Gastrocnemius medialis (tissue), 4 donors: ENCODE results near the gene TFR2. TPM values are rescaled to one million over a fixed set of nuclear protein-coding genes. Genes with fewer than 3 reads are reported as not detected.
A peak's percentile ranks its signal among the peaks of the same experiment; 100 is the strongest.

Source experiments
- ATAC-seq, 2 donors: fragments of 150-250 bp; one replicate each; pipeline ENCODE4 v1.9.1; 2016
- DNase-seq, 2 donors: peaks; one replicate each; pipeline ENCODE4 v3.0.0-alpha.2; 2019
- H3K27ac ChIP-seq, 4 donors: fragments of 200-600 bp; sonication (generic); 1 replicate in 1 of 4; 2 replicates in 3 of 4; pipeline ENCODE4 v1.5.1; 2016 to 2018; ENCODE audit warnings: mild to moderate bottlenecking in 2 of 4, moderate library complexity in 1 of 4
- H3K27me3 ChIP-seq, 3 donors: fragments of 200-600 bp; sonication (generic) in 2 of 3; 1 replicate in 1 of 3; 2 replicates in 2 of 3; pipeline versions ENCODE4 v1.5.1 to v1.6.0; 2016 to 2019; ENCODE audit warnings: mild to moderate bottlenecking in 1 of 3, moderate library complexity in 1 of 3
- H3K36me3 ChIP-seq, 2 donors: fragments of 200-600 bp; sonication (generic) in 1 of 2; one replicate each; pipeline ENCODE4 v1.5.1; 2017 to 2018
- H3K4me1 ChIP-seq, 2 donors: fragments of 200-600 bp; sonication (generic) in 1 of 2; one replicate each; pipeline ENCODE4 v1.5.1; 2016 to 2017; ENCODE audit warnings: mild to moderate bottlenecking in 2 of 2
- H3K4me3 ChIP-seq, 4 donors: fragments of 200-600 bp; sonication (generic) in 3 of 4; 1 replicate in 1 of 4; 2 replicates in 3 of 4; pipeline ENCODE4 v1.5.1; 2016 to 2019; ENCODE audit warnings: mild to moderate bottlenecking in 2 of 4
- H3K9me3 ChIP-seq, 3 donors: fragments of 200-600 bp; sonication (generic) in 2 of 3; 1 replicate in 1 of 3; 2 replicates in 2 of 3; pipeline ENCODE4 v1.5.1; 2016 to 2019
- CTCF ChIP-seq, 5 experiments: fragments of 450-650 bp in 3 of 5; fragments of 200-600 bp in 2 of 5; sonication (generic) in 2 of 5; IDR thresholded peaks in 4 of 5; conservative IDR thresholded peaks in 1 of 5; 1 replicate in 4 of 5; 2 replicates in 1 of 5; pipeline ENCODE4 v1.5.1; 2016 to 2019; ENCODE audit warnings: antibody characterized with exemption in 5 of 5, mild to moderate bottlenecking in 3 of 5, moderate library complexity in 3 of 5
- POLR2A ChIP-seq, 2 donors: fragments of 450-650 bp; IDR thresholded peaks; one replicate each; pipeline ENCODE4 v1.6.1; 2017; ENCODE audit warnings: antibody characterized with exemption in 2 of 2, mild to moderate bottlenecking in 2 of 2, moderate library complexity in 2 of 2
- in situ Hi-C, 4 donors: fragments of 200-750 bp; cut with MboI; loops; one replicate each; pipeline versions ENCODE4 v1.15.0 to v1.8.0; 2017; ENCODE audit warnings: low sequenced_read_pairs in 4 of 4
- intact Hi-C: fragments of 100-400 bp; cut with DNase I; formaldehyde crosslinking; loops from one replicate; pipeline ENCODE4 v1.15.1; 2023; ENCODE audit warnings: low total_unique reads
- total RNA-seq, 4 donors: library from RNA; depleted of rRNA; stranded (reverse); fragments of >200 nt; gene quantifications; one replicate each; pipeline versions ENCODE4 v1.1.0 to v1.2.3, GENCODE V29; 2016

Gene TFR2
- total RNA-seq: 1 to 10 TPM in 2 of 4 donors, not detected in 2; 1.0 to 1.3 TPM

- in situ Hi-C loops: no loop called here
- Histone ChIP-seq H3K36me3 (no peaks in the 10 kb centered on the region), H3K27ac (no peak within 1 kb of the TSS)
Measured at GRCh38 chr7:100641463-100641859, at the start of gene TFR2. Gene TFR2, minus strand, starts transcription at chr7:100641552. Its CDS starts 43 bp downstream, at chr7:100641509.

GRCh38 chr7:100689230-100690135 is 48.1 kb upstream of the TFR2 start:
- H3K27me3 ChIP-seq: no peaks in the 10 kb centered on the region
- TF ChIP-seq POLR2A (IDR thresholded peaks at IDR 0.05): no peak
- no peak for TF ChIP-seq CTCF (IDR thresholded peaks at IDR 0.05 in 4 of 5, conservative IDR thresholded peaks at IDR 0.05 in 1 of 5)
- intact Hi-C loops (loop anchor here (2.0 to 5.0 kb wide), 3 partner anchors 57 to 125 kb away; partner anchors contain the start of gene MOSPD3), in situ Hi-C loops (loop anchor here in 2 of 4 donors (10.0 kb wide), 2 partner anchors 105 to 215 kb away; partner anchors contain the start of genes TSC22D4 (in 2 of the 2), FBXO24 (in 1 of the 2) and LRCH4 (in 1 of the 2))
- peaks cover 42 to 43% of the 10 kb centered on the region in 2 donors for H3K4me1 ChIP-seq
- no peaks in the 10 kb centered on the region for H3K9me3 ChIP-seq
- H3K36me3 ChIP-seq: peaks cover 0 to 41% of the 10 kb centered on the region in 2 donors
- H3K4me3 ChIP-seq: no peak overlapping the region
- DNase-seq (no peak), ATAC-seq (no peak)
- H3K27ac ChIP-seq: peak overlapping the region in 1 of 4 donors; percentile 9

More at GRCh38 chr7:100641463-100641859, at the start of gene TFR2:
- Histone ChIP-seq H3K4me1 (no peaks in the 10 kb centered on the region), H3K27me3 (peaks cover 11 to 33% (median 26%) of the 10 kb centered on the region in 3 donors), H3K9me3 (no peaks in the 10 kb centered on the region), H3K4me3 (no peak within 1 kb of the TSS)
- intact Hi-C loops: no loop called here
- ATAC-seq (no peak), DNase-seq (no peak)
- TF ChIP-seq POLR2A (IDR thresholded peaks at IDR 0.05) (no peak), CTCF (IDR thresholded peaks at IDR 0.05 in 4 of 5, conservative IDR thresholded peaks at IDR 0.05 in 1 of 5) (no peak)

- intact Hi-C loops: no loop called here
Measured at GRCh38 chr7:100688326-100688860, 47.0 kb upstream of the TFR2 start.

GRCh38 chr7:100687751-100688300 is 46.5 kb upstream of the TFR2 start:
- ATAC-seq (no peak), DNase-seq (no peak)
- Histone ChIP-seq H3K36me3 (peaks cover 0 to 58% of the 10 kb centered on the region in 2 donors), H3K9me3 (no peaks in the 10 kb centered on the region), H3K27me3 (no peaks in the 10 kb centered on the region), H3K4me3 (no peak overlapping the region), H3K27ac (no peak overlapping the region), H3K4me1 (peaks cover 37 to 40% of the 10 kb centered on the region in 2 donors)
- no peak for TF ChIP-seq CTCF (IDR thresholded peaks at IDR 0.05 in 4 of 5, conservative IDR thresholded peaks at IDR 0.05 in 1 of 5)
- TF ChIP-seq POLR2A (IDR thresholded peaks at IDR 0.05): no peak
- in situ Hi-C loops (no loop called here), intact Hi-C loops (no loop called here)

More at GRCh38 chr7:100688326-100688860, 47.0 kb upstream of the TFR2 start:
- peak in 1 of 2 donors; percentile 7 for DNase-seq
- Histone ChIP-seq H3K9me3 (no peaks in the 10 kb centered on the region), H3K27ac (no peak overlapping the region), H3K4me3 (no peak overlapping the region), H3K4me1 (peaks cover 42% of the 10 kb centered on the region in 2 donors), H3K27me3 (no peaks in the 10 kb centered on the region), H3K36me3 (peaks cover 0 to 52% of the 10 kb centered on the region in 2 donors)
- TF ChIP-seq POLR2A (IDR thresholded peaks at IDR 0.05): no peak
- TF ChIP-seq CTCF (IDR thresholded peaks at IDR 0.05 in 4 of 5, conservative IDR thresholded peaks at IDR 0.05 in 1 of 5): no peak
- in situ Hi-C loops: no loop called here
- ATAC-seq: no peak
